Measurements from ENCODE around the gene LRRFIP1. TPM values are rescaled to one million over a fixed set of nuclear protein-coding genes. Genes with fewer than 3 reads are reported as not detected.

The LRRFIP1 gene
- polyA plus RNA-seq, 2 donors, result 58.9 to 69.5 TPM

DNA sequence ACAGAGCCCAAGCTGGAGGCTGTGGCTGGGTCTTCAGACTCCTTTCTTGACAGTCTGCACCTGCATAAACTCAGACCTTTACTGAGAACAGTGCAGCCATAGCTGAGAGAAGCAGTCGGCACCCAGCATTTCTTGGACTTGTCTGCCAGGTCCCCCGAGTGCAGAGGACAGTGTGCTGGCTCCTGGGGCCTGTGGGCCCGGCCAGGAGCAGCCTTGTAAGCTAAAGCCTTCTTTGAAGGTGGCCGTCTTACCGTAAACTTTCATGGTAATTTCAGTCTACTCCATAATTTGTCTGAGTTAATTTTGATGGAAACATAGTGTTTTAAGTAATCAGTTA, 70.9 kb downstream of the LRRFIP1 start:
- peaks cover 0 to 4% of the 10 kb centered on the region in 2 donors for H3K36me3 ChIP-seq (ENCODE audit: control insufficient read depth in 2 of 2, insufficient read depth in 2 of 2, low read length in 1 of 2)
- no peaks in the 10 kb centered on the region for H3K27me3 ChIP-seq (ENCODE audit: control insufficient read depth in 1 of 2, insufficient read depth in 2 of 2, low read length in 2 of 2)
- H3K4me1 ChIP-seq (ENCODE audit: control insufficient read depth in 2 of 2, insufficient read depth in 2 of 2, low read length in 1 of 2), result peaks cover 15 to 47% of the 10 kb centered on the region in 2 donors
- H3K9me3 ChIP-seq (ENCODE audit: control insufficient read depth in 2 of 2, insufficient read depth in 1 of 2, low read depth in 1 of 2, low read length in 1 of 2), result no peaks in the 10 kb centered on the region
- H3K27ac ChIP-seq (ENCODE audit: low read depth in 2 of 2, low read length in 1 of 2), result peak overlapping the region; percentile 52 to 74
- WGBS, 2 donors, result 59 to 62% methylated on average over 5 of the region's 5 CpGs
- H3K4me3 ChIP-seq (ENCODE audit: low read depth in 1 of 2, low read length in 2 of 2), result no peak overlapping the region

DNA sequence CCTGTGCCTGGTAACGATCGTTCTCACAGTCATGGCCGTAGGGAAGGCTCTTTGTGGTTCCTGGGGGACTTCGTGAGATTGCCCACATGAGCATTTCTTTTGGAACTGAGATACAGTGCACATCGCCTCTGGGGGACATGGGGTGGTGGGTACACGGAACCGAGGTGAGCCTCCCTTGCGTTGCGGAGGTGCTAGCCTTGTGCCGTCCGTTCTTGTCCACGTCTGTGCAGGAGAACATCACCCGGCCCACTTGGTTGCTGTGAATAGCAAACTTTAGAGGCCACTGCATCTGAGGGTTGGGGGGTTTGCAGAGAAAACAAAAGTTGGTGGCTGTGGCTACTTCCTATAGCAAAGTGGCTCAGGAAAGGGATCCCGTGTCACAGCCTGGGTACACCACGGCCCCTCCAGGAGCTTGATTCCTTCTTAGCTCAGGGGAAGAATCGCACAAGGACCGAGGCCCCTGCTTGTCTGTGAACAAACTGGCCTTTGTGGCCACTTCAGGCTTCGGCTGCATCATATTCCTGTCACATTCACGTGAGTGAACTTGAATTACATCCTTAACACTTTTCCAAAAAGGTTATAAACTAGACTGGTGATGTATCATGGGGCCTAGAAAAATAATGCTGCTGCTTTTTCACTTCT, 72.6 kb downstream of the LRRFIP1 start:
- peaks cover 0 to 4% of the 10 kb centered on the region in 2 donors for H3K36me3 ChIP-seq (ENCODE audit: control insufficient read depth in 2 of 2, insufficient read depth in 2 of 2, low read length in 1 of 2)
- no peaks in the 10 kb centered on the region for H3K9me3 ChIP-seq (ENCODE audit: control insufficient read depth in 2 of 2, insufficient read depth in 1 of 2, low read depth in 1 of 2, low read length in 1 of 2)
- no peaks in the 10 kb centered on the region for H3K27me3 ChIP-seq (ENCODE audit: control insufficient read depth in 1 of 2, insufficient read depth in 2 of 2, low read length in 2 of 2)
- 79 to 81% methylated on average over 19 of the region's 19 CpGs for WGBS, 2 donors
- H3K4me3 ChIP-seq (ENCODE audit: low read depth in 1 of 2, low read length in 2 of 2), result no peak overlapping the region
- H3K4me1 ChIP-seq (ENCODE audit: control insufficient read depth in 2 of 2, insufficient read depth in 2 of 2, low read length in 1 of 2), result peaks cover 17 to 48% of the 10 kb centered on the region in 2 donors
- H3K27ac ChIP-seq (ENCODE audit: low read depth in 2 of 2, low read length in 1 of 2), result peak overlapping the region; percentile 59 to 72

DNA sequence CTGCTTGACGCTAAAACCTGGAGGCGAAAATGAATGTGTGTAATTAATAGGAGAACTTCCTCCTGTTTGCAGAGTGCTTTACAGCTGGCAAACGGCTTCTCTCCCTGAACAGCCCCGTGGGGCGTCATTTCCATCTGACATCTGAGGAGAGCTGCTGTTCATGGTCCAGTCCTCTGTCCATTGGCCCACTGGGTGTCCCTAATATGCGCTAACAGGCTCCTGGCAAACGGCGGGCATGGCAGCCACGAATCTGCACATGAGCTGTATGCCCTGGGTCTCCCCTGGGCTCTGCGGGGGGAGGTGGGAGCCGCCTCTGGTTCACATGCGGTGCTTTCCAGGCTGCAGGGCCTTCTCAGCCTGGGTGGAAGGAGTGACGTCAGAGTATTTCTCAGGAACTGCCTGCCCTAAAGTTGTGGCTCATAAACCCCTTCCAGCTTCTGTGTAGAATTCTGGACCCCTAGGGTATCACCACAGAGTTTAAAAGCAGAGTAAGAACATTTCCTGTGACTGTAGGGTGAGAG, 73.2 kb downstream of the LRRFIP1 start:
- peak overlapping the region; percentile 62 to 72 for H3K27ac ChIP-seq (ENCODE audit: low read depth in 2 of 2, low read length in 1 of 2)
- H3K27me3 ChIP-seq (ENCODE audit: control insufficient read depth in 1 of 2, insufficient read depth in 2 of 2, low read length in 2 of 2), result no peaks in the 10 kb centered on the region
- H3K9me3 ChIP-seq (ENCODE audit: control insufficient read depth in 2 of 2, insufficient read depth in 1 of 2, low read depth in 1 of 2, low read length in 1 of 2), result no peaks in the 10 kb centered on the region
- H3K4me1 ChIP-seq (ENCODE audit: control insufficient read depth in 2 of 2, insufficient read depth in 2 of 2, low read length in 1 of 2), result peaks cover 17 to 50% of the 10 kb centered on the region in 2 donors
- peaks cover 0 to 4% of the 10 kb centered on the region in 2 donors for H3K36me3 ChIP-seq (ENCODE audit: control insufficient read depth in 2 of 2, insufficient read depth in 2 of 2, low read length in 1 of 2)
- H3K4me3 ChIP-seq (ENCODE audit: low read depth in 1 of 2, low read length in 2 of 2), result no peak overlapping the region
- WGBS, 2 donors, result 41 to 51% methylated on average over 13 of the region's 13 CpGs

DNA sequence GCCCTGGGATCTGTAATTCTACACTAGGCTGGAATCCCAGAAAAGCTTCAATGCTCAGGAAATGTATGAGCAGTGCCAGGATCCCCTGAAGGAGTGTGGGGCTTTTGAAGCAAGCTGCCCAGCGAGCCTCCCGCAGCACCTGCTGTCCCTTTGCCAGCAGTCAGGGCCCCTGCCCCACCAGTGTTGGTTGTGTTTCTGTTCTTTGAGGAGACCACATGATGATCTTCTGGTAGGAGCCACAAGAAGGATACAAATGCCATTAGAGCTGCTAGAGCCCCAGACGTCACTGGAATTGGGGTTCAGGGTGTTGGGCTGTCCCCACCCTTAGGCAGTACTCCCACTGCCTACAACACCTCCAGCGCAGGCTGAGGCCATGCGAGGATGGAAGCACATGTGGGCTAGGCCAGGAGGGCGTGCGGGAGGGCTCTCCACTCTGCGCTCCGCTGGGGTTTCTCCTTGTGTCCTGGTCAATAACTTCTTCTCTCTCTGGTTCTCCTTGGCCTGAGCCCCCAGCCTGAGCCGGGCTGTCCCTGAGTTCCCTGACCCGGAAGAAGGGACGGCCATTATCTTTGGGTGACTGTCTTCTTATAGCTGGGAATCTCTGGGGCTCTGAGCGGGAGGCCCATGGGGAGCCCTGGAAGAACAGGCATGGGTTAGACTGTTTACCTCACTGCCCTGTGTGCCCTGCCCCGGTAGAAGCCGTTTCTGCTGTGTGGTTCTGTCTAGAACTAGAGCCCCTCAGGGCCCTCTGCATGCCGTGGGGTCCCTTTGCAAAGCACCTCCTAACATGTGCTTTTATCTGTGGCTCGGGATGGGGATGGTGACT, 73.9 kb downstream of the LRRFIP1 start:
- 73 to 76% methylated on average over 17 of the region's 17 CpGs for WGBS, 2 donors
- Histone ChIP-seq H3K4me3 (ENCODE audit: low read depth in 1 of 2, low read length in 2 of 2) (no peak overlapping the region), H3K27me3 (ENCODE audit: control insufficient read depth in 1 of 2, insufficient read depth in 2 of 2, low read length in 2 of 2) (no peaks in the 10 kb centered on the region), H3K4me1 (ENCODE audit: control insufficient read depth in 2 of 2, insufficient read depth in 2 of 2, low read length in 1 of 2) (peaks cover 18 to 51% of the 10 kb centered on the region in 2 donors), H3K27ac (ENCODE audit: low read depth in 2 of 2, low read length in 1 of 2) (peak overlapping the region; percentile 62 to 72), H3K36me3 (ENCODE audit: control insufficient read depth in 2 of 2, insufficient read depth in 2 of 2, low read length in 1 of 2) (peaks cover 0 to 4% of the 10 kb centered on the region in 2 donors), H3K9me3 (ENCODE audit: control insufficient read depth in 2 of 2, insufficient read depth in 1 of 2, low read depth in 1 of 2, low read length in 1 of 2) (no peaks in the 10 kb centered on the region)

DNA sequence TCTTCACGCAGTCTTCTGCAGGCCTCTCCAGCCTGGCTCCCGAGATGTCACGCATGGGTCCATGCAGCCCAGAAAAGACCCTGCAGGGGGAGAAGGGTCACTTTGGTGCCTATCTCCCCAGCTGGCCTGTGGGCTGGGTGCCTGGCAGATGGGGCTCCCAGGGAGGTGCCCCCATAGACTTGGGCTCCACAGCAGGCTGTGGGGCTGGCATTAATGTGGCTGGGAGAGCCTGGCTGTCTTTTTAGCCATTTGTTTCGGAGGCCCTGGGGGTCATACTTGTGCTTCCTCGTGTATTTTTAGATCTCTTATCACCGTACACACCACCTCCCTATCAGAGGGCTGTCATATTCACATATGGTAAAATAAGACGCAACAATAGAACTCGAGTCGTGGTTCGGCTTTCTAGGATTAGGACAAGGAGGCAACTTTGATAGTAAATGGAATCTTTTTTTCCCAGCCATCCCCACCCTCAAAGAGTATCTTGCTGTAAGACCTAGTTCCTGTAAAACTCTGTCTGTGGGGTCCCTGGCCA, 74.5 kb downstream of the LRRFIP1 start:
- WGBS, 2 donors, result 60 to 70% methylated on average over 10 of the region's 10 CpGs
- H3K4me1 ChIP-seq (ENCODE audit: control insufficient read depth in 2 of 2, insufficient read depth in 2 of 2, low read length in 1 of 2), result peaks cover 19 to 51% of the 10 kb centered on the region in 2 donors

DNA sequence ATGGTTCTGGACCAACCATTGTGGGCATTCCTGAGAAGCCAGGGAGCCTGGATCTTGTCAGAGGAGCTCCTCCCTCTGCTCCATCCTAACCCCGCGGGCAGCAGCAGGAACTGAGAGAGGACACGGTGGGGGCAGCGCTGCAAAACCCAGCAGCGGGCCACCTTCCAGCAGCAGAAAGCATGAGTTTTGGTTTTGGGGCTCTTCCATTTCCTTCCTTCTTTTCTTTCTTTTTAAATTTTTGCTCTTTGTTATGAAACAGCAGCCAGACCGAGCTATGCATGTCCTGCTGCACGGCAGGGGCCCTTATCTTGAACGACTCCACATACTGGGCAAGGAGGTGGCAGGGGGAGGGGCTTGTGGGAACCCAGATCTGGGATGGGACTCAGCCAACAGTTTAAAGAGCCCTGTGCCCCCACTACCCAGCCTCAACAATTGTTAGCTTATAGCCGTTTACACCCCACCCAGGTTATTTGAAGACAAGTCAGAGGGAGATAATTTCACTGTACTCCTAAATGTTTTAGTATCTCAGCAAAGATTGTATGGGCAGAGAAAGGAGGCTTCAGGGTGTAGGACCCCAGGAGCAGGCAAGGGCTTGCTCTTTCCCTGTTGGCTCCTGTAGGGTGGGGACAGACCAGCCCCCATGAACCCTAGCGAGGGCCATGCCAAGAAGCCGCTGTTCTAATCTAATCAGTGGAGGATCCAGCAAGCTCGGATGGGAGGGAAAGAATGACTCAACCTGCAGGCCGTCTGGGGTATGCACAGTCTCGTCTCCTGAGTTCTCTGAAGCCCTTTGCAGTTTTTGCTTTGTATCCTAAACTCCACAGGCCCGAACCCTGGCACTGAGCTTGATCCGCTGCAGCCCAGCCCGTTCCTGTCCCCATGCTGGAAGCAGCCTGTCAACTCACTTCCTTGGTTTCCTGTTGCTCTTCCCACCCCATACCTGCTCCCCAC, 75.3 kb downstream of the LRRFIP1 start:
- Histone ChIP-seq H3K4me1 (ENCODE audit: control insufficient read depth in 2 of 2, insufficient read depth in 2 of 2, low read length in 1 of 2) (peaks cover 19 to 48% of the 10 kb centered on the region in 2 donors), H3K36me3 (ENCODE audit: control insufficient read depth in 2 of 2, insufficient read depth in 2 of 2, low read length in 1 of 2) (peaks cover 0 to 4% of the 10 kb centered on the region in 2 donors), H3K27me3 (ENCODE audit: control insufficient read depth in 1 of 2, insufficient read depth in 2 of 2, low read length in 2 of 2) (no peaks in the 10 kb centered on the region), H3K9me3 (ENCODE audit: control insufficient read depth in 2 of 2, insufficient read depth in 1 of 2, low read depth in 1 of 2, low read length in 1 of 2) (no peaks in the 10 kb centered on the region), H3K4me3 (ENCODE audit: low read depth in 1 of 2, low read length in 2 of 2) (no peak overlapping the region), H3K27ac (ENCODE audit: low read depth in 2 of 2, low read length in 1 of 2) (peak overlapping the region; percentile 73 to 83)
- 10 to 11% methylated on average over 17 of the region's 17 CpGs for WGBS, 2 donors

More for the DNA sequence above, 74.5 kb downstream of the LRRFIP1 start:
- H3K9me3 ChIP-seq (ENCODE audit: control insufficient read depth in 2 of 2, insufficient read depth in 1 of 2, low read depth in 1 of 2, low read length in 1 of 2), result no peaks in the 10 kb centered on the region
- no peak overlapping the region for H3K4me3 ChIP-seq (ENCODE audit: low read depth in 1 of 2, low read length in 2 of 2)
- no peaks in the 10 kb centered on the region for H3K27me3 ChIP-seq (ENCODE audit: control insufficient read depth in 1 of 2, insufficient read depth in 2 of 2, low read length in 2 of 2)
- peaks cover 0 to 4% of the 10 kb centered on the region in 2 donors for H3K36me3 ChIP-seq (ENCODE audit: control insufficient read depth in 2 of 2, insufficient read depth in 2 of 2, low read length in 1 of 2)
- H3K27ac ChIP-seq (ENCODE audit: low read depth in 2 of 2, low read length in 1 of 2), result peak overlapping the region; percentile 14 to 83

DNA sequence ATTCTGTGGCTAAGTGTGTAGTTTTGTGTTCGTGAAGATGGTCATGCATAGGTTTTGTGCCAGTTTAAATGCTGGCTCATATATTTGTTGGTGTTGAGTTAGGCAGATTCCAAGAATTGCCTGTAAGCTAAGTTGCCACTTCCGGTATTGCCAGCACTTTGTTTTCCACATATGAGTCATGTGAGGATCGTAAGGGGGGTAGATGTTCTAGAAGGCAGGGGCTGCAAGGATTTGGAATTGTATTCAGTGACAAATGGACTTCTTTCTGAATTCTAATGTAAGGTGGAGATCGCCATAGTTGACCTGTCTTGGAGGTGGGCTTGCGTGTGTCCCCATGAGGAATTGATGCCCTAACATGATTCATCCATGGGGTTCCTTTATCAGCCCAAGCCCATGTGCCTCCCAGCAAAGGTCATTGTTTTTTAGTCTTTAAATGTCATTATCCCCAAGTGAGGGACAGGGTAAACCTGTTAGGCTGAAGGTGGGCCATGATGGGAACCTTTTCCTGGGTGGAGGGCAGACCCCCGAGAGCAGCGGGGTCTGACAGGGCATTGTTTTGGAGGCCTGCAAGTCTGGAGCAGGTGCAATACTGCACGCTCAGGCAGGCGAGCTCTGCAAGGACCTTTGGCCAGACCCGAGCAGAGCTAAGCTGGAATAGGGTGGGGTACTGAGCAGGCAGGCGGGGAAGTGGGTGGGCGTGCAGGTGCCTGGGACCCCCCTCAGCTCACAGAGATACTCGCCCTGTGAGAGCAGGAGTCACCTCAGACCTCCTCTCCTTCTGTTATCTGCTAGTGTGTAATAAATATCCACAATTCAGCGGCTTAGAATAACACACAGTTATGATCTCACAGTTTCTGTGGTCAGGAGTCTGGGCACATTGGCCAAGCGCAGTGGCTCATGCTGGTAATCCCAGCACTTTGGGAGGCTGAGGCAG, 77.4 kb downstream of the LRRFIP1 start:
- Histone ChIP-seq H3K4me3 (ENCODE audit: low read depth in 1 of 2, low read length in 2 of 2) (no peak overlapping the region), H3K9me3 (ENCODE audit: control insufficient read depth in 2 of 2, insufficient read depth in 1 of 2, low read depth in 1 of 2, low read length in 1 of 2) (no peaks in the 10 kb centered on the region), H3K36me3 (ENCODE audit: control insufficient read depth in 2 of 2, insufficient read depth in 2 of 2, low read length in 1 of 2) (peaks cover 0 to 9% of the 10 kb centered on the region in 2 donors), H3K4me1 (ENCODE audit: control insufficient read depth in 2 of 2, insufficient read depth in 2 of 2, low read length in 1 of 2) (peaks cover 21 to 49% of the 10 kb centered on the region in 2 donors), H3K27me3 (ENCODE audit: control insufficient read depth in 1 of 2, insufficient read depth in 2 of 2, low read length in 2 of 2) (no peaks in the 10 kb centered on the region), H3K27ac (ENCODE audit: low read depth in 2 of 2, low read length in 1 of 2) (peak overlapping the region in 1 of 2 donors; percentile 40)
- 66 to 72% methylated on average over 15 of the region's 15 CpGs for WGBS, 2 donors

DNA sequence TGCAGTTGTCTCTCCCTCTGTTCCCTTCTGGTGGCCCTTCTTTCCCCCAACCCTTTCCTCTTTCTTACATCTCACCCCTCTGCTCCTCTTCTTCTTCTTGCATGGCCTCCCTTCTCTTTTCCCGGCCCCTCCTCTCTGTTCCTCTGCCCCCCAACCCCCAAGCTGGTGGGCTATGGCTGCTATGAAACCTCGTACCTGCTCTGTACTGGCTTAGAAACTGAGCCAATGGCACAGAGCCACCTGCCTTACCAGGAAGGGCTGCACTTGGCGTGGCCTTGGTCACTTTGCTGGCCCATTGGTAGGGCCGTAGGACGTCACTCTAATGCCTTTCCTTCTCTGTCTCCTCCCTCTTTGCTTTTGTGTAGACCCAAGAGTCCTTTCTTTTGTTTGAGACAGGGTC, 78.9 kb downstream of the LRRFIP1 start:
- Histone ChIP-seq H3K36me3 (ENCODE audit: control insufficient read depth in 2 of 2, insufficient read depth in 2 of 2, low read length in 1 of 2) (peaks cover 0 to 12% of the 10 kb centered on the region in 2 donors), H3K9me3 (ENCODE audit: control insufficient read depth in 2 of 2, insufficient read depth in 1 of 2, low read depth in 1 of 2, low read length in 1 of 2) (no peaks in the 10 kb centered on the region), H3K4me3 (ENCODE audit: low read depth in 1 of 2, low read length in 2 of 2) (no peak overlapping the region), H3K4me1 (ENCODE audit: control insufficient read depth in 2 of 2, insufficient read depth in 2 of 2, low read length in 1 of 2) (peaks cover 18 to 37% of the 10 kb centered on the region in 2 donors), H3K27me3 (ENCODE audit: control insufficient read depth in 1 of 2, insufficient read depth in 2 of 2, low read length in 2 of 2) (no peaks in the 10 kb centered on the region), H3K27ac (ENCODE audit: low read depth in 2 of 2, low read length in 1 of 2) (peak overlapping the region in 1 of 2 donors; percentile 33)
- WGBS, 2 donors, result 91 to 96% methylated on average over 5 of the region's 5 CpGs
